Measurements from ENCODE around the gene FBXO47. TPM values are rescaled to one million over a fixed set of nuclear protein-coding genes. Genes with fewer than 3 reads are reported as not detected.

The FBXO47 gene
- total and polyA plus RNA-seq, 2 of the 13 experiments (the other 11 are each of a cell fraction or from before 2014, with no cell fraction given) = not detected

- Histone ChIP-seq H3K36me3 (replicated peaks in 1 of 2; ENCODE audit: control insufficient read depth in 1 of 2, insufficient read depth in 2 of 2, low read length in 2 of 2) (peaks cover 55 to 80% of the 10 kb centered on the region in 2 experiments), H3K9ac (ENCODE audit: insufficient read depth, low read depth, low read length) (no peak overlapping the region), H3K4me1 (ENCODE audit: insufficient read depth, low read length) (peaks cover 28% of the 10 kb centered on the region), H3K79me2 (ENCODE audit: insufficient read depth, low read length) (no peaks in the 10 kb centered on the region), H3K4me2 (ENCODE audit: low read depth, low read length) (no peak overlapping the region), H3K27ac (ENCODE audit: extremely low read length, insufficient read depth, low read length) (no peak overlapping the region), H4K20me1 (ENCODE audit: insufficient read depth, low read length) (peaks cover 5% of the 10 kb centered on the region; the same call in 1 of the 2 replicates), H3K4me3 (replicated peaks in 1 of 3; ENCODE audit: insufficient read depth in 1 of 3, low read depth in 2 of 3, low read length in 3 of 3) (no peak overlapping the region), H3K9me3 (ENCODE audit: low read length) (no peaks in the 10 kb centered on the region), H3K27me3 (ENCODE audit: control insufficient read depth in 1 of 2, insufficient read depth in 2 of 2, low read length in 2 of 2) (no peaks in the 10 kb centered on the region), H2AFZ (ENCODE audit: low read length) (no peak overlapping the region)
- in situ Hi-C loops (cut with HindIII; ENCODE audit: extremely low pct_ligation_motif_present, low pct_unique_long_range_greater_than_20kb) (no loop called here), intact Hi-C loops (cut with micrococcal nuclease; ENCODE audit: unreplicated experiment) (no loop called here)
- DNase-seq (ENCODE audit: low spot score) = no peak
- POLR2A ChIA-PET = interaction anchor here (2.1 to 3.2 kb wide), 2 partner anchors 24 to 26 kb away, joined by 15 to 19 read pairs; partner anchors contain the start of gene LASP1
- WGBS (ENCODE audit: low lambda C conversion rate) = 90% methylated on average over 13 of the region's 13 CpGs
- ATAC-seq = no peak
- FAIRE-seq = no peak
- BruUV-seq (replicated peaks) = no TSS peak
- CTCF ChIA-PET (ENCODE audit: low intra/inter-chr PET ratio, low total read pairs) = no interaction called here
- TF ChIP-seq DBP (CRISPR knock-in tag; IDR thresholded peaks at IDR 0.05; ENCODE audit: not compliant biosample characterization) = no peak
- TF ChIP-seq ZSCAN30 (CRISPR knock-in tag; IDR thresholded peaks at IDR 0.05) = no peak
- no peak for TF ChIP-seq ZBTB7B (CRISPR knock-in tag; IDR thresholded peaks at IDR 0.05)
- TF ChIP-seq ZUFSP (CRISPR knock-in tag; IDR thresholded peaks at IDR 0.05; ENCODE audit: borderline replicate concordance) = no peak
- TF ChIP-seq HOMEZ (CRISPR knock-in tag; IDR thresholded peaks at IDR 0.05; ENCODE audit: low read depth) = no peak
- TF ChIP-seq MAFK (conservative IDR thresholded peaks at IDR 0.05 in 1 of 2, IDR thresholded peaks at IDR 0.05 in 1 of 2; ENCODE audit: low read length in 2 of 2) = peak; percentile 71 to 78
- TF ChIP-seq ZNF629 (CRISPR knock-in tag; conservative IDR thresholded peaks at IDR 0.05) = peak; percentile 83
- TF ChIP-seq MAF1 (CRISPR knock-in tag; IDR thresholded peaks at IDR 0.05; ENCODE audit: borderline replicate concordance) = no peak
- 0 out of 2 replicates have a peak, but pooled peaks have one; percentile 0 for TF ChIP-seq ZNF383 (CRISPR knock-in tag; IDR thresholded peaks at IDR 0.05; ENCODE audit: borderline replicate concordance)
- TF ChIP-seq GATA4 (IDR thresholded peaks at IDR 0.05; ENCODE audit: borderline replicate concordance, low read depth) = no peak
- 0 out of 2 replicates have a peak, but pooled peaks have one; percentile 16 for TF ChIP-seq ARID4A (CRISPR knock-in tag; IDR thresholded peaks at IDR 0.05; ENCODE audit: borderline replicate concordance)
- TF ChIP-seq FOXO4 (CRISPR knock-in tag; conservative IDR thresholded peaks at IDR 0.05) = 0 out of 2 replicates have a peak, but pooled peaks have one; percentile 19
- TF ChIP-seq ZSCAN25 (CRISPR knock-in tag; IDR thresholded peaks at IDR 0.05) = 0 out of 2 replicates have a peak, but pooled peaks have one; percentile 2
- TF ChIP-seq NFYC (CRISPR knock-in tag; IDR thresholded peaks at IDR 0.05) = no peak
Measured at GRCh38 chr17:38896346-38896954, 70.8 kb downstream of the FBXO47 start.

All from HepG2 (cell line).